Activated T-helper 17 cell treated with anti-CD3 and anti-CD28 coated beads, Interleukin-2, amount 50 U/mL, for 72 hours (primary cell): Measurements from ENCODE around the gene VAPA. TPM values are rescaled to one million over a fixed set of nuclear protein-coding genes. Genes with fewer than 3 reads are reported as not detected.
A peak's percentile ranks its signal among the peaks of the same experiment; 100 is the strongest.

Experiments used
- ATAC-seq: fragments of 150-1000 bp; cut with Tn5 transposase; replicated peaks from 2 replicates; pipeline ENCODE4 v1.10.0; 2021; ENCODE audit warnings: mild to moderate bottlenecking, moderate library complexity
- H3K27ac Mint-ChIP-seq: one replicate; pipeline ENCODE4 v1.8.0; 2022; ENCODE audit warnings: mixed read lengths
- H3K27me3 Mint-ChIP-seq: one replicate; pipeline ENCODE4 v1.8.0; 2022; ENCODE audit warnings: mixed read lengths
- H3K36me3 Mint-ChIP-seq: one replicate; pipeline ENCODE4 v1.8.0; 2022; ENCODE audit warnings: low read depth, mild to moderate bottlenecking, mixed read lengths
- H3K4me1 Mint-ChIP-seq: one replicate; pipeline ENCODE4 v1.8.0; 2022; ENCODE audit warnings: mixed read lengths
- H3K4me3 Mint-ChIP-seq: one replicate; pipeline ENCODE4 v1.8.0; 2022; ENCODE audit warnings: mild to moderate bottlenecking, mixed read lengths
- H3K9me3 Mint-ChIP-seq: one replicate; pipeline ENCODE4 v1.8.0; 2022; ENCODE audit warnings: mixed read lengths
- total RNA-seq, 2 donors: library from RNA; stranded (reverse); gene quantifications; one replicate each; pipeline ENCODE4 v1.2.3, GENCODE V29; 2022

VAPA gene
- total RNA-seq, 2 donors from 2014 or later = 135 to 185 TPM

DNA sequence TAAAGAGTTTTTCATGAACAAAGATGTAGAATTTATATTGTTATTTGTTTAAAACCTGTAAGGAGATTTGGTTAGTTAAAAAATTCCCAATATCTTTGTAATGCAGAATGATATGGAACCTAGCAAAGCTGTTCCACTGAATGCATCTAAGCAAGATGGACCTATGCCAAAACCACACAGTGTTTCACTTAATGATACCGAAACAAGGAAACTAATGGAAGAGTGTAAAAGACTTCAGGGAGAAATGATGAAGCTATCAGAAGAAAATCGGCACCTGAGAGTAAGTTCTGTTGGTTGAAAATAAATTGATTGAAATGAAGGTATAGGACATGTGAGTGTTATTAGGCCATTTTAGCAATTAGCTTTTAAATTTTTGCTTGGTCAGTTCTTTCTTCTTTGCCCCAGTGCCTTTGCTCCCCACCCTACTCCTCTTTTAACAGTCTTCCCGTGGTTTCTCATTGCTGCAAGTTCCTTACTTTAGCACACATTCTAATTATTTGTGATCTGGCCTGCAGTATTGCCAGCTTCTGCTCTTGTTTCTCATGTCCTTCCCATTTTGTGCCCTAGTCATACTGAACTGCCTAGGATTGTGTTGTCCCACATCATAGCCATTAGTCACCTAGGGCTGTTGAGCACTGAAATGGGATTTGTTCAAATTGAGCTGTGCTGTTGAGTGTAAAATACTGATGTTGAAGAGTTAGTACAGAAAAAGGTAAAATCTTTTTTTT, 36.6 kb downstream of the VAPA start:
- Mint-ChIP-seq H3K4me1 (no peaks in the 10 kb centered on the region), H3K27ac (no peak overlapping the region), H3K9me3 (no peaks in the 10 kb centered on the region), H3K36me3 (peaks cover 99% of the 10 kb centered on the region), H3K4me3 (no peak overlapping the region), H3K27me3 (no peaks in the 10 kb centered on the region)
- no peak for ATAC-seq

DNA sequence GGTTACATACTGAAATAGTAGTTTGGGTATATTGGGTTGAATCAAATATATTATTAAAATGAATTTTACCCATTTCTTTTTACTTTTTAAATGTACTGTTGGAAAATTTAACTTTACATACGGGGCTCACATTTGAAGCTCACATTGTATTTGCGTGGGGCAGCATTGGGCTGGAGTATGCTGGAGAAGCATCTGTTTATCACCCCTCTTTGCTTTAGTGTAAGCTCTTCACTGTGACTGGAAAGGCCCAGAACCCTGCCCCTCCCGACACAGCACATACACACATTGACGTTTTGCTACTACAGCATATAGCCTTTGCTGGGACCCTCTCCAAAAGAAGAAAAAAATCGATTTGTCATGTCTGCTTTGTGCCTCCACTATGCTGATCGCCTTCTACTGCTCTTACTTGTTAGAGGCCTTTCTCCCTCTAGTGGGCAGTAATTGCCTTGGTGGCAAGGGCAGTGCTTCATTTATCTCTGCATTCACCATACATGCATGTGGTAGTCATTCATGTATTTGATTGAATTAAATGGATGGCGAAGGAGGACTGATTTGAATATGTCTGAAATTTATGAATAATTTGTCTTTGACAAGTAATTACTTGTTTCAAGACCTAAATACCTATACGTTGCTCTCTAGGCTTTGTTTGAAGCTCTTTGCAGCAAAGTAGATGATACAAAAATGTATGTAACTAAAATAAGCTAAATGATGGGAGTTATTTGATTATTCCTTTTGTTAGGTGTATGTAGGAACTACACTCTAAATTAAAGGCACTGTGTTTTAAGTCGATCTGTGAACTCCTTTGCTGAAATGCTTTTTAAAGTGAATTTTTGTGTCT, 37.4 kb downstream of the VAPA start:
- Mint-ChIP-seq H3K27me3 (no peaks in the 10 kb centered on the region), H3K9me3 (no peaks in the 10 kb centered on the region), H3K27ac (peak overlapping the region; percentile 7), H3K36me3 (peaks cover 99% of the 10 kb centered on the region), H3K4me1 (no peaks in the 10 kb centered on the region), H3K4me3 (no peak overlapping the region)
- peak; percentile 45 for ATAC-seq

DNA sequence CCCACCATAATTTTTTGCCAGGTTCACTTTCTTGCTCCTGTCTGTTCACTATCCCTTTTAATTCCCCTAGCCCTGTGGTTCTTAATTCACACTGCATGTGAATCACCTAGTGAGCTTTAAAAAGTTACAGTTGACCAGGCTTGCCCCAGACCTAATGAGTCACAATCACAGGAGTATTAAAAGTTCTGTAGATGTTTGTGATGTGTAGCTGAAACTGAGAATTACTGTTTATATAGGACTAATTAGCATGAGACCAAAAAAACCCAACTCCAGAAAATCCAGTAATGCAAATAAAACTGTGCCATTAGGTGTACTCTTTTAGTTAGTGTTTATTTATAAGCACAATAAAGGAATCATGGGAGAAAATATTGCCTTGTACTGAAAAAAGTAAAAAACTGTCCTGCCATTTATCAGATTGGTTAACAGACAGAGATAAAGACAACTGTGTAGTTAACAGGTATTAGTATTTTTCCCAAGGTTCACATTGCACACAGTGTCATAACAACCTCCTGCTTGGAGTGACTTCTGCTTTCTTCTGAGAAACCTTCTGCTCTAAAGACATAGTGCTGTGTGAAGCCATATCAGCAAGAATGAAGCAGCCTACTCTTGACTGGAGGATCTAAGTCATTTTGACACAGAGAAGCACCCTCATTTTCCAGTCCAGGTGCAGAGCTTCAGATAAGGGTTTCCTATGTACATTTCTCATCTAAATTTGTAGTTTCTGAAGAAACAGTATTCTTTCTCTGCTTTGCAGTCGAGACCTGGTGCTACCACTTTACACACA, 39.0 kb downstream of the VAPA start:
- no peaks in the 10 kb centered on the region for H3K27me3 Mint-ChIP-seq
- no peak for ATAC-seq
- H3K4me3 Mint-ChIP-seq = no peak overlapping the region
- no peaks in the 10 kb centered on the region for H3K9me3 Mint-ChIP-seq
- H3K27ac Mint-ChIP-seq = no peak overlapping the region
- H3K36me3 Mint-ChIP-seq = peaks cover 96% of the 10 kb centered on the region
- no peaks in the 10 kb centered on the region for H3K4me1 Mint-ChIP-seq

DNA sequence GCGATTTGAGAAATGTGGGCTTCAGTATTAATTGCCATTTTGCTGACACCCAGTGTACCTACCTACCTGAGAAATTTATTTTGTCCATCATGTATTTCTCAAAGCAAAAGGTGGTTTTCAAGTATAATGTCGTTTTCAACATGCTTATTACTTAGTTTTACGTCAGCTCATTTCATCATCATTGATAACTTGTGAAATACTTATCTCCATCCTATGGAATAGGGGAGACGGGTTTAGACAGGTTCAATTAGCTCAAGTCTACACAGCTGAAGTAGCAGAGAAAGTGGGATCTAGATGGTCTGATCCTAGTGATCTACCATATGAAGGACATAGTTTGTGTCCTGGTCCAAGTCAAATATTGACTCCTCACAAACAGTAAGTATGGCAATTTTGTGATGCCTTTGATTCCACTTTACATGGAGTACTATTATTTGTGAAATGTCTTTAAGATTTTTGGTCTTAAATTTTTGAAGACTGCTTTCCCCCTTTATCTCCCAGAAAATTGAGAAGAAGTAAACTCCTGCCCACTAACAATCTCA, 45.1 kb downstream of the VAPA start:
- H3K9me3 Mint-ChIP-seq = no peaks in the 10 kb centered on the region
- no peaks in the 10 kb centered on the region for H3K27me3 Mint-ChIP-seq
- H3K36me3 Mint-ChIP-seq = peaks cover 35% of the 10 kb centered on the region
- no peak for ATAC-seq
- H3K4me1 Mint-ChIP-seq = peaks cover 4% of the 10 kb centered on the region
- H3K4me3 Mint-ChIP-seq = no peak overlapping the region
- no peak overlapping the region for H3K27ac Mint-ChIP-seq

DNA sequence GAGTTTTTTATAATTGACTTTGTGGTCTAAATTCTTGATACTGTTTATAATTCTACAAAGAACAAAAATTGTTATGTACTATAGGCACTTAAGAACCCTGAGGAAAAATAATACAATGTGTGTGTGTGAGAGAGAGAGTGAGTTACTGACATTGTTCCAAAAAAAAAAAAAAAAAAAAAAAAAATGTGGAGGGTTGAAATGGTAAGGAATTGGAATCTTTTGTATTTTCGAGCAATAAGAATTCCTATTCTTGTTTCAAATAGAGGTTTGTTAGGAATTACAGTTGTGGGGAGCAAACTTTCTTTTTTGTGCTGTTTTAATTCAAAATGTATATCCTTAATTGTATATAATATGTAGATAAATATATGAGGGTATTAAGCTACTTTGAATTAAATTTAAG, 45.7 kb downstream of the VAPA start:
- Mint-ChIP-seq H3K36me3 (peaks cover 29% of the 10 kb centered on the region), H3K4me3 (no peak overlapping the region), H3K27me3 (no peaks in the 10 kb centered on the region), H3K4me1 (peaks cover 4% of the 10 kb centered on the region), H3K9me3 (no peaks in the 10 kb centered on the region), H3K27ac (no peak overlapping the region)
- no peak for ATAC-seq

DNA sequence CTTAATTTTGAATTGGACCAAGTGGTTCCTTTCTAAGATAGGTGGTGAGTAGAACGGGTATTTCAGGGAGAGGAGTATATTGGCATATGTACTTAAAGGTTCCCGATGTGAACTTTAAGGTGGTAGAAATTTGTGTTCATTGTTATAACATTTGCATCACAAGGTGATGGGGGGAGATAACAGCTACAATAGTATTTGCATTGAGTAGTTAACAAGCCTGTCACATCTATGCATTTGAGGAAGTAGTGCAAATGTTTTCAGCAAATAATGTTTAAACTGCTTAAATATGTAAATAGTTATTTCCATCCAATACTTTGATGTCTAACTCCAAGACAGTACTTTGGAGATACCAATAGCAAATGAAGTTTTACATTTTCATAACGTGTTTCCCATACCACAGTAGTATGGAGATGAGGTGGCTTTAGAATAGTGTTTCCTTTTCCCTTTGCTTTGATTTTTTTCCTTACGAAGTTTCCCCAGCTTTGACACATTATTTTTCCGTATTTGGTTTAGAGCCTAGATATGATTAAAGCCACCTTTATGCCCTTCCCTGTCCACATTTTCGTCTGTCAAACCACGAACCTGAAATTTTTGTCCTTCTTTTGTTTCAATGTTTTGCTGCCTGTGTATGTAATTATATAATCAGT, 46.6 kb downstream of the VAPA start:
- ATAC-seq = no peak
- Mint-ChIP-seq H3K4me3 (no peak overlapping the region), H3K4me1 (peaks cover 4% of the 10 kb centered on the region), H3K9me3 (no peaks in the 10 kb centered on the region), H3K27me3 (no peaks in the 10 kb centered on the region), H3K36me3 (peaks cover 22% of the 10 kb centered on the region), H3K27ac (peak overlapping the region; percentile 50)

DNA sequence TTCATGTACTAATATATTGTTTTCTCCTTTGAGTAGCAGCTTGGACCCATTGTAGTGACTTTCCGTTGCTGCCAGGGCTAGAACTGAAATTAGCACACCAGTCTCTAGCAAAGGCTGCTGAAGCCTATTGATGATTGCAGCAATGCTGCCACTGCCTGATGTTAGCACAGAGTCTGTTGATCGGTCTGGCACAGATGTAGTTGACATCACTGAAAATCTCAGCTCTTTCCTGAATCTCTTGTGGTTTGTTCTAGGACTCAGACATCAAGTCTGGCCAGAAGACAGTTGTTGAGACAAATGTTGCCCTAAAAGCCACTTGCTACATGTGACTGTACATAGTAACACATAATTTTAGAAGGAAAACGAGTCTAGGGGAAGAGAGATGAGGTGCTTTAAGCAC, 47.2 kb downstream of the VAPA start:
- Mint-ChIP-seq H3K4me1 (peaks cover 4% of the 10 kb centered on the region), H3K9me3 (no peaks in the 10 kb centered on the region), H3K27ac (peak overlapping the region; percentile 50), H3K27me3 (no peaks in the 10 kb centered on the region), H3K36me3 (peaks cover 15% of the 10 kb centered on the region), H3K4me3 (no peak overlapping the region)
- ATAC-seq = no peak

DNA sequence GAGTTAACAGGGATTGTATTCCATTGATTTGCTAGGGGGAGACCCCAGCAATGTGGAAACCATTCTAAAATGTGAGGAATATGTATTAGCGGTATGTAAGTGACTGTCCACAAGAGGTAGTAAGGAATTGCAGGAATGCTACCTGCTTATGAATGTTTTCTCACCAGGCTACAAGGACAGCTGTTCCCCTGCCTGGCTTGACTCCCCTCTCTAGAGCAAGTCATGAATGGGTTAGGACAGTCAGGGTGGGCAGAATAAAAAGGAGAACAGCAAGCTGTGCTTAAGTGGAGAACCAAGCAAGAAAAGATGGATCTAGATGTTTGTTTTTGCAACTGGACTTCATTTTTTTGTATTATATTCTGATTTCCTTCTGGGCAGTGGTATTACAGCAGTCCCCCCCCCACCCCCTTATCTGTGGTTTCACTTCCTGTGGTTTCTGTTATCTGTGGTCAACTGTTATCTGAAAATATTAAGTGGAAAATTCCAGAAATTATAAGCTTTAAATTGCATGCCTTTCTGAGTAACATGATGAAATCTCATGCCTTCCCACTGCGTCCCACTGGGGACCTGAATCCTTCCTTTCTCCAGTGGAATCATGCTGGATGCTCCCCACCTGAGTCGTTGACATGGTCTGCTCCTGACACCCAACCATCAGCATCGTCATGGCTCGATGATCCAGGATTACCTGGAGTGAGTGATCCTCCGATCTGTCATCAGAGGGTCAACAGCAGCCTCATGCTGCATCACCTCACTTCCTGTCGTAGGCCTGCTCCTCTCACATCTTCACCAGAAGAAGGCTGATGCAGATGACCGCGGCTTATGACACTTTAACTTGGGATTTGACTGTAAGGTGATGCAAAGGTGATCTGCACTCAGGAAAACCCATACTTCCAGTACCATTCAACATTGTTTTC, 52.2 kb downstream of the VAPA start:
- Mint-ChIP-seq H3K36me3 (no peaks in the 10 kb centered on the region), H3K9me3 (no peaks in the 10 kb centered on the region), H3K27ac (no peak overlapping the region), H3K4me1 (peaks cover 9% of the 10 kb centered on the region), H3K27me3 (peaks cover 19% of the 10 kb centered on the region), H3K4me3 (no peak overlapping the region)
- ATAC-seq = no peak

DNA sequence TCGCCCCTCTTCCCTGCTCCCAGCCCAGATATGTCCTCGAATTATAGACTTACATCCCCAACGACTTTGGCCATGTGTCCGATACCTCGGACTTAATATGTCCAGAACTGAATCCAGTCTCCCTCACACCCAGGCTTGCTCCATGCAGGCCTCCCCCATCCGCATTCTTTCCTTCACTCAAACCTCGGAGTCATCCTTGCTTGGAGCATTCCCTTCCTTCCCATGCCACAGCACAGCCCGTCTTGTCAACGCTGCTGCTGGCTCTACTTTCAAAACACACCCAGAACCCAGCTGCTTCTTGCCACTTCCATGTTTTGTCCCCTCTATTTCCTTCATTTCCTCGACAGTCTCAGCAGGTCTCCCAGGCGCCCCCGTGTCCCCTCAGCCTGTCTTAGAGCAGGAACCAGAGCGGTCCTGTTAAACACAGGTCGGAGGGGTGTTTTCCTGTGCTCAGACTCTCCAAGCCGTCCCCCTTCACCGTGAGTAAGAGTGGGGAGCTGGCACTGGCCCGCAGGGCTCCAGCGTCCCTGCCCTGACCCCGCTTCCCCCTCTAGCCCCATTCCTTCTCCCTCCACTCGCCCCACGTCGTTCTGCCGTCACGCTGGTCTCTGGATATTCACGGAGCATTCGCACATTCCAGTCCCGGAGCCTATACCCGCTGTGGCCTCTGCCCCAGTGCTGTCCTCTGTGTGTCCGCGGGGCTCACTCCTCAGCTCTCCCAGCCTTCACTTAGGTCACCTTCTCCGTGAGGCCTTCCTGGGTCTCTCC, 54.4 kb downstream of the VAPA start:
- Mint-ChIP-seq H3K36me3 (no peaks in the 10 kb centered on the region), H3K27me3 (peaks cover 23% of the 10 kb centered on the region), H3K27ac (no peak overlapping the region), H3K9me3 (no peaks in the 10 kb centered on the region), H3K4me1 (peaks cover 9% of the 10 kb centered on the region), H3K4me3 (no peak overlapping the region)
- no peak for ATAC-seq

DNA sequence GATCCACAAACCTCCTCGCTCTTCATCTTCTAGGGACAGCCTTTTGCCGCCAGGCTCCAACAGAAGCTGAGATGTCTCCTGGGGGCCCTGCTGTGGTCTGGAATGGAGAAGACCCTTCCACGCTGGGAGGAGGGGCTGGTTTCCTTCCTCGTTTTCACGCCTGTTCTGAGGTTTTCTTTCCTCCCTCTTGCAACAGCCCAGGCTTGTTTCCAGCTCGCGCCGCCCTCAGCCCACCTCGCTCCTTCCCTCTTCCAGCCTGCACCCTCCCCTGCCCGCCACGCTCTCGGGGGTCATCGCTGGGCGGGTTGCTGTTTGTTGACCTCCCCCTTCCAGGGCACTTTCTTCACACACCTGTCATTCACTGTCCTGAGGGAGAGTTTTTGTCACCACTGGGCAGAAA, 55.4 kb downstream of the VAPA start:
- H3K27ac Mint-ChIP-seq = no peak overlapping the region
- no peaks in the 10 kb centered on the region for H3K36me3 Mint-ChIP-seq
- no peak for ATAC-seq
- H3K4me3 Mint-ChIP-seq = no peak overlapping the region
- H3K27me3 Mint-ChIP-seq = peaks cover 23% of the 10 kb centered on the region
- peaks cover 9% of the 10 kb centered on the region for H3K4me1 Mint-ChIP-seq
- H3K9me3 Mint-ChIP-seq = no peaks in the 10 kb centered on the region

DNA sequence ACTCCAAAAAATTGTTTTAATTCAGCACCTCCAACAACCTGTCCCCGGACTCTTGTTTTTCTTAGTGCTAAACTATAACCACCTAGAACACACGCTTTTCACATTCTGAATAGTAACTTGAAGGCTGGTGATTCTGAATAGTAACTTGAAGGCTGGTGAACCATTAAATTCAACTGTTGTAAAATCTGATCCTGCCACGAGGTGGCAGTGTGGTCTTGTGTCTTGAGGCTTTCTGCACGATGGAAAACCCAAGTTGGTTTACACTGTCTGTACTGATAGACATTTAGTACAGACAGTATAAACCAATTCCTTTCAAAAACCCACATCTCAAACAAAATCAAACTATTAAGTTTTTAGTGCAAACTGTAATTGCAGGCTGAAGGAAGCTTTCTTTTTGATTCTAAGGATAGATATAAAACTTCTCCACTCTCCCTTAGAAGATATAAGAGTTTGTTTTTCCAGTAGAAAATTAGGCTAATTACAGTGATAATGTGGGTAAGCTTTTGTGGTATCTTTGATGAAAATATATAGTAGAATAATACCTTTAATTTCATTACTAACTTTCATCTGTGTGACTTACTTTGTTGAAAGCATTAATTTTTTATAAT, 57.6 kb downstream of the VAPA start:
- H3K4me1 Mint-ChIP-seq = peaks cover 9% of the 10 kb centered on the region

DNA sequence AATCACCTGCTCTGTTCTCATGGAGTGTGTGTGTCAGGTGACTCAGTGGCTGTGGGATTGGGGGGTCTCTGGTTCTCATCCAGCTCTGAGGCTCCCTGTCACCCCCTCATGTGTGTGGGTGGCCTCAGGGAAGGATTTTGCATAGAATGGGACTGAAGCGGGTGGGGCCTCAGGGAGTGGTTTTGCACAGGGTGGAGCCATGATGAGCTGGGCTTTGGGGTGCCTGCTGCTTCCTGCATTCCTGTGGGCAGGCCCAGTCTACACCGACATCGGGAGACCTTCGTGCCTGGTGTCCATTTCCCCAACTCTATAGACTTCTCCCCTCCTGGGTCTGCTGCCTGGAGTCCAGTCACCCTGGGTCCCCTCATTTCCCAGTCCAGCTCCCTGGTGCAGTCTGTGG, 59.7 kb downstream of the VAPA start:
- no peak overlapping the region for H3K27ac Mint-ChIP-seq
- H3K36me3 Mint-ChIP-seq = no peaks in the 10 kb centered on the region
- no peak overlapping the region for H3K4me3 Mint-ChIP-seq
- H3K27me3 Mint-ChIP-seq = peaks cover 17% of the 10 kb centered on the region
- peaks cover 3% of the 10 kb centered on the region for H3K4me1 Mint-ChIP-seq
- no peak for ATAC-seq
- H3K9me3 Mint-ChIP-seq = peaks cover 4% of the 10 kb centered on the region

More for the DNA sequence above, 57.6 kb downstream of the VAPA start:
- no peak overlapping the region for H3K27ac Mint-ChIP-seq
- peak; percentile 52 for ATAC-seq
- H3K9me3 Mint-ChIP-seq = peaks cover 4% of the 10 kb centered on the region
- no peak overlapping the region for H3K4me3 Mint-ChIP-seq
- peaks cover 23% of the 10 kb centered on the region for H3K27me3 Mint-ChIP-seq
- no peaks in the 10 kb centered on the region for H3K36me3 Mint-ChIP-seq
